Brain microvascular endothelial cell (primary cell): Measurements from ENCODE around the gene CAMTA1.

Experiments used
- DNase-seq: peaks from one replicate; pipeline ENCODE4 v3.0.0-alpha.2; 2020
- H3K27ac ChIP-seq: fragments of 250-450 bp; sonication (Bioruptor Pico); 2 replicates; pipeline ENCODE4 v1.5.1; 2020; ENCODE audit warnings: mild to moderate bottlenecking, moderate library complexity
- H3K27me3 ChIP-seq: fragments of 250-450 bp; sonication (Bioruptor Pico); replicated peaks from 2 replicates; pipeline ENCODE4 v1.5.1; 2020; ENCODE audit warnings: mild to moderate bottlenecking
- H3K36me3 ChIP-seq: fragments of 250-450 bp; sonication (Bioruptor Pico); replicated peaks from 2 replicates; pipeline ENCODE4 v1.5.1; 2020; ENCODE audit warnings: mild to moderate bottlenecking
- H3K4me3 ChIP-seq: 2 replicates; pipeline ENCODE4 v1.5.1; 2011; ENCODE audit warnings: low read depth, mild to moderate bottlenecking, control low read depth, low read length, moderate library complexity
- in situ Hi-C: cut with HindIII; loops from 2 replicates; pipeline ENCODE4 v1.10.0; 2017; ENCODE audit warnings: low sequenced_read_pairs, low pct_ligation_motif_present
- TF ChIP-seq, protein P1 (sequence below): IDR thresholded peaks from 2 replicates; pipeline ENCODE4 v1.5.1; 2011; ENCODE audit warnings: low read depth, mild to moderate bottlenecking, moderate library complexity, low read length, control low read depth, inconsistent platforms; ENCODE audit errors: missing control alignments

The CAMTA1 gene

DNA sequence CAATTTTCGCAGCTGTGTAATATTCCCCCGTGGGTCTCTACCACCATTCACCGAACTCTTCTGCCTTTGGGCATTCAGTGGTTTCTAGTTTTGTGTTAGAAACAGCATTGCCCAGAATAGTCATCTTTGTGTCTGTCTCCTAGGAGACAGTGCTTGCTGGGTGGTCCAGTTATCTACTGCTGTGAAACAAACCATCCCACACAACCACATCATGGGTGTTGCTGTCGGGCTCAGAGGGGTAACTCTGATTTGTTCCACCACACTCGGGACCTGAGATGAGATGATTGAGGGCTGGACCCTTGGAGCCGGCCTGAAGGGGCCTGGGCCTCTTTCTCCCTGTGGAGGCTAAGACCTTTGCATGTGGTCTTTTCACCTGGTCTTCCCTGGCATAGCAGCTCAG, 558.6 kb downstream of the CAMTA1 start:
- in situ Hi-C loops = no loop called here

DNA sequence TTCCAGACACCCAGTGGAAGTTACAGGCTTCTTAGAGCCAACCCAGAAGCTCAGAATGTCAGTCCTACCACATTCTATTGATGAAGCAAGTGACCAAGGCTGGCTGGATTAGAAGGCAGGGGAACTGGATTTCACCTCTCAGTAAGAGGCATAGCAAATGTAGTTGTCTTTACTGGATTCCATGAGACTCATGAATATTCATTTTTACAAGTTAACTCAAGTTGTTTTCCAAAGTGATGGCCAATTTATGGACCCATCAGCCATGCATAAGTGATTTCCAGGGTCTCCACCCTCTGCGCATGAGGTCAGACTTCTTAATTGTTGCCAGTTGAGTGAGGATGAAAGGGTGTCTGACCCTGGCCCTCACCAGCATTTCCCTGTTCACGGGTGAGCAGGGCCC, 559.0 kb downstream of the CAMTA1 start:
- TF ChIP-seq, protein P1, sequence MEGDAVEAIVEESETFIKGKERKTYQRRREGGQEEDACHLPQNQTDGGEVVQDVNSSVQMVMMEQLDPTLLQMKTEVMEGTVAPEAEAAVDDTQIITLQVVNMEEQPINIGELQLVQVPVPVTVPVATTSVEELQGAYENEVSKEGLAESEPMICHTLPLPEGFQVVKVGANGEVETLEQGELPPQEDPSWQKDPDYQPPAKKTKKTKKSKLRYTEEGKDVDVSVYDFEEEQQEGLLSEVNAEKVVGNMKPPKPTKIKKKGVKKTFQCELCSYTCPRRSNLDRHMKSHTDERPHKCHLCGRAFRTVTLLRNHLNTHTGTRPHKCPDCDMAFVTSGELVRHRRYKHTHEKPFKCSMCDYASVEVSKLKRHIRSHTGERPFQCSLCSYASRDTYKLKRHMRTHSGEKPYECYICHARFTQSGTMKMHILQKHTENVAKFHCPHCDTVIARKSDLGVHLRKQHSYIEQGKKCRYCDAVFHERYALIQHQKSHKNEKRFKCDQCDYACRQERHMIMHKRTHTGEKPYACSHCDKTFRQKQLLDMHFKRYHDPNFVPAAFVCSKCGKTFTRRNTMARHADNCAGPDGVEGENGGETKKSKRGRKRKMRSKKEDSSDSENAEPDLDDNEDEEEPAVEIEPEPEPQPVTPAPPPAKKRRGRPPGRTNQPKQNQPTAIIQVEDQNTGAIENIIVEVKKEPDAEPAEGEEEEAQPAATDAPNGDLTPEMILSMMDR = no peak

More for the DNA sequence above, 558.6 kb downstream of the CAMTA1 start:
- Histone ChIP-seq H3K36me3 (no peaks in the 10 kb centered on the region), H3K27me3 (no peaks in the 10 kb centered on the region), H3K27ac (no peak overlapping the region), H3K4me3 (no peak overlapping the region)
- no peak for DNase-seq
- TF ChIP-seq, protein P1 = no peak

DNA sequence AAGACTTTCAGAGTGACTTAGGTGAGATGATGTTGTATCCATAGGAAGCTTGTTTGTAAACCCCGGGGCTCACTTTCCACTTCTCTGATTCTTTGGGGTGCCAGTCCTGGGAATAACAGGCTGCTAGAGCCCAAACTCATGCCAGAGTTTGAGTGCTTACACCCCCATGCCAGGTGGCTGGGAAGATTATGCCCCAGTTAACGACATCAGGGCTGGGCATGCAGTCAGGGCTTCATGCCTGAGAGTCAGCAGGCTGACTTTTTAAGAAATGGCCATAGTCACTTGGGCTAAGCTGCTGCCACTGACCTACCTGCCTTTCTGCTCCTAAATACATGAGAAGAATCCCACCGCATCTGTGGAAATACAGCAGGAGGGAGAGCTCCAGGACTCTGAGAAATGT, 560.3 kb downstream of the CAMTA1 start:
- no peak overlapping the region for H3K4me3 ChIP-seq
- no peaks in the 10 kb centered on the region for H3K36me3 ChIP-seq
- no peaks in the 10 kb centered on the region for H3K27me3 ChIP-seq
- no peak overlapping the region for H3K27ac ChIP-seq
- in situ Hi-C loops = no loop called here
- TF ChIP-seq, protein P1 = no peak
- DNase-seq = no peak

More for the DNA sequence above, 559.0 kb downstream of the CAMTA1 start:
- H3K4me3 ChIP-seq = no peak overlapping the region
- no peak overlapping the region for H3K27ac ChIP-seq
- H3K36me3 ChIP-seq = no peaks in the 10 kb centered on the region
- in situ Hi-C loops = no loop called here
- no peak for DNase-seq
- no peaks in the 10 kb centered on the region for H3K27me3 ChIP-seq

DNA sequence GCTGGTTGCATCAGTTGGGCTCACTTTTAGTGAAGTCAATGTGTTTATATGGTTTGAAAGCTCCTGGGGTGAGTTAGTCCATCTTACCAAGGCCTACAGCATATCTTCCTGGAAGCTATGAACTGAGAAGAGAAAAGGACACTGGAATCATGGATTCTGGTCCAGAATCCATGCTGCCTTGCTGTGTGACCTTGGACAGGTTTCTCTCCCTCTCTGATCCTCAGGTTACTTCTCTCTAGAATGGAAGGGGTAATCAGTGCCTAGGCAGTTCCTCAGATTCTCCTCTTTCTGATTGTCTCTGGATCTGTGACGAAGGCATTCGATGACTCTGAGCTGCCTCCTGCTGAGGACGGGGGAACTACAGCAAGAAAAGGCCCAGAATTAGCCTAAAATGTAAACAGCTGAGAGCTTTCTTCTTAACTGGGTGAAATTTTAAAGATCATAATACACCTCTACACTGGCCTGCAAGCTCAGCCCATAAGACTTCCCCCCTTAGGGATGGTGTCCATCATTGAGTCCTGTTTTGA, 560.9 kb downstream of the CAMTA1 start:
- in situ Hi-C loops = no loop called here
- TF ChIP-seq, protein P1 = peak; percentile 48
- no peak for DNase-seq
- no peak overlapping the region for H3K4me3 ChIP-seq
- no peaks in the 10 kb centered on the region for H3K36me3 ChIP-seq
- H3K27ac ChIP-seq = no peak overlapping the region
- no peaks in the 10 kb centered on the region for H3K27me3 ChIP-seq

DNA sequence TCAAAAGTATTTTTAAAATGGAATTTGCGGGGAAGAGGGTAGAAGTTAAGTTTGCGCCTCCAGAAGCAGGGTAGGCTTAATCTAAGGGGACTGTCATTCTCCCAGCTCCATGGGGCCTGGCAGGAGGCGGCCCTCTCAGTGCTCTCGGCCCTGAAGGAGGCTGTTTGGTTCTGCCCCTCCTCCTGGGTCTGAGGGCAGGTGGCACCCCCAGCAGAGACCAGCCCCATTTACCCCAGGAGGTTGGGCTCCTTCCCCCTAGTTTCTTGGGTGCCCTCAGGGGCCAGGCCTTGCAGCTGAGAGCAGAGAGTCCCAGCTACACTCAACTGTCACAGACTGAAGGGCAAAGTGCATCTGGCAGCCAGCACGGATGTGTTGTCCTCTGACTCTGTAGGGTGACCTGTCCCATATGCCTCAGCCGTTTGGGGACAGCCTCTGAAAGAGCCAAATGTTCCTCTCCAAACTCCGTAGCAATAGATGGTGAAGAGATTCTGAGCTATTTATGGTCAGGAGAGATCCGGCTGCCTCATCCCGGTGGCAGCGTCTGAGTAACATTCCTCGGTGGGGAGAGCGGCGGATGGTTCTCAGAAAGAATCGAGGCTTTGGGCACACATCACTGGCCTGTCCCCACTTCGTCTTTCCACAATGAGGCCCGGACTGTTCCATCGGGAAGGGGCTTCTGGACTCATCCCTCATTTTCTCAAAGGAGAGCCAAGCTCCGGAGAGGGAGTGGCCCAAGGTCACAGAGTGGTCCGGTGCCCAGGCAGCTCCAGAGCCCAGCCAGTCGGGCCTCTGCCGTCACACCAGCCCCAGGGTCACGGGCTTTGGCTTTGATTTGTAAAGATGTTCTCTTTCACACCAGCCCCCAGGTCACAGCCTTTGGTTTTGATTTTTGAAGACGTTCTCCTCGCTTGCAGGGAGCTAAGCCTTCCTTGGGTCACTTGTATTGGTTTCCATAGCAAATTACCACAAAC, 561.6 kb downstream of the CAMTA1 start:
- H3K27ac ChIP-seq = no peak overlapping the region
- in situ Hi-C loops = no loop called here
- H3K27me3 ChIP-seq = no peaks in the 10 kb centered on the region
- no peaks in the 10 kb centered on the region for H3K36me3 ChIP-seq
- TF ChIP-seq, protein P1 = no peak
- no peak for DNase-seq
- no peak overlapping the region for H3K4me3 ChIP-seq
